ENCODE results near the gene TBL1X. TPM values are rescaled to one million over a fixed set of nuclear protein-coding genes. Genes with fewer than 3 reads are reported as not detected.

TBL1X gene
- total RNA-seq, 2 experiments from 2014 or later: 16.1 to 35.7 TPM

DNA sequence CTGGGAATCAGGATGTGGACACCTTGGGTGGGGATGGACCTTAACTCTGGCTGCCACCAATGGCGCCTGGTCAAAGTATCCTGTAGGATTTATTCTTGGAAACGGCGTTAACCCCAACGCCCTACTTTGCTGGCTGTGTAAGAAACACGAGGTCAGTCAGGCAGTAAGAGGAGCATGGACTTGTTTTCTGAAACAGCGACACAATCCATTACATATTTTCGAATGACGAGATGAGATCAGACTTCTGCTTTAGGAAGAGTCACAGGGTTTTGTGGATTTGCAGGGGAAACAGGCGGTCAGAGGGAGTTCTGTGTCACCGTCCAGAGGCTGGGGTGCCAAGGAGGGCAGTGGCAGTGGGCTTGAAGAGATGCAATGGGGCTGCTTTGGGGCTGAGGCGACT is 92.2 kb downstream of the TBL1X start:
- no TSS peak for BruUV-seq (replicated peaks)
- intact Hi-C loops (cut with micrococcal nuclease; ENCODE audit: unreplicated experiment): no loop called here
- no peak for TF ChIP-seq EZH2phosphoT487 (IDR thresholded peaks at IDR 0.05; ENCODE audit: borderline replicate concordance, low read depth, low read length)
- TF ChIP-seq, protein P1, sequence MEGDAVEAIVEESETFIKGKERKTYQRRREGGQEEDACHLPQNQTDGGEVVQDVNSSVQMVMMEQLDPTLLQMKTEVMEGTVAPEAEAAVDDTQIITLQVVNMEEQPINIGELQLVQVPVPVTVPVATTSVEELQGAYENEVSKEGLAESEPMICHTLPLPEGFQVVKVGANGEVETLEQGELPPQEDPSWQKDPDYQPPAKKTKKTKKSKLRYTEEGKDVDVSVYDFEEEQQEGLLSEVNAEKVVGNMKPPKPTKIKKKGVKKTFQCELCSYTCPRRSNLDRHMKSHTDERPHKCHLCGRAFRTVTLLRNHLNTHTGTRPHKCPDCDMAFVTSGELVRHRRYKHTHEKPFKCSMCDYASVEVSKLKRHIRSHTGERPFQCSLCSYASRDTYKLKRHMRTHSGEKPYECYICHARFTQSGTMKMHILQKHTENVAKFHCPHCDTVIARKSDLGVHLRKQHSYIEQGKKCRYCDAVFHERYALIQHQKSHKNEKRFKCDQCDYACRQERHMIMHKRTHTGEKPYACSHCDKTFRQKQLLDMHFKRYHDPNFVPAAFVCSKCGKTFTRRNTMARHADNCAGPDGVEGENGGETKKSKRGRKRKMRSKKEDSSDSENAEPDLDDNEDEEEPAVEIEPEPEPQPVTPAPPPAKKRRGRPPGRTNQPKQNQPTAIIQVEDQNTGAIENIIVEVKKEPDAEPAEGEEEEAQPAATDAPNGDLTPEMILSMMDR (conservative IDR thresholded peaks at IDR 0.05; ENCODE audit: low read length): no peak
- H3K9me3 ChIP-seq (ENCODE audit: low read length): no peaks in the 10 kb centered on the region
- no peak overlapping the region for H3K4me2 ChIP-seq (ENCODE audit: low read length)
- no peaks in the 10 kb centered on the region for H3K9me2 ChIP-seq (ENCODE audit: insufficient read depth, low read length)
- H3K36me3 ChIP-seq (ENCODE audit: insufficient read depth, low read length): no peaks in the 10 kb centered on the region
- POLR2A ChIA-PET: no interaction called here
- CTCF ChIA-PET (ENCODE audit: unreplicated experiment): no interaction called here
- H3K4me1 ChIP-seq (ENCODE audit: insufficient read depth, low read length, poor library complexity, severe bottlenecking): no peaks in the 10 kb centered on the region
- H2AFZ ChIP-seq (ENCODE audit: low read length): no peak overlapping the region
- DNase-seq (ENCODE audit: low spot score): no peak
- no peaks in the 10 kb centered on the region for H3K79me2 ChIP-seq (ENCODE audit: insufficient read depth, low read depth, low read length)
- H3K27ac ChIP-seq (ENCODE audit: low read depth, low read length, poor library complexity, severe bottlenecking): no peak overlapping the region
- no peak overlapping the region for H3K4me3 ChIP-seq (ENCODE audit: low read depth, low read length, poor library complexity, severe bottlenecking)
- H4K20me1 ChIP-seq (ENCODE audit: insufficient read depth, low read length): no peaks in the 10 kb centered on the region

DNA sequence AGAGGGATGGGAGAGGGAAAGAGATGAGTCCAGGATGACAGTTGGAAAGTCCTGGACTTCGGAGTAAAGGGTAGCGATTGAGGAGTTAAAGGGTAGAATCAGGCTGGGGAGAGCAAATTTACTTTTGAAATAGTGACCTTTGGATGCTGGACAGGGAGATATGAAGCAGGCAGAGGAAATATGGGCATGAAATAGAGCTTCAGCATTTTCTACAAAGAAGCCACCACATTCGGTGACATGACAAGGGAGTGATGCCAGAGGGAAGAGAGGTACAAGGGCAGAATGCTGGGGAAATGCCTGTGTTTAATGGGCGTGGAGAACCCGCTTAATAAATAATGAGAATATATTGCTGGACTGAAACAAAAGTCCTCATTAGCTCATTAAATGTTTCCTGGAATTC is 92.7 kb downstream of the TBL1X start:
- no peak overlapping the region for H3K27ac ChIP-seq (ENCODE audit: low read depth, low read length, poor library complexity, severe bottlenecking)
- intact Hi-C loops (cut with micrococcal nuclease; ENCODE audit: unreplicated experiment): no loop called here
- no peaks in the 10 kb centered on the region for H3K36me3 ChIP-seq (ENCODE audit: insufficient read depth, low read length)
- TF ChIP-seq EZH2phosphoT487 (IDR thresholded peaks at IDR 0.05; ENCODE audit: borderline replicate concordance, low read depth, low read length): no peak
- TF ChIP-seq, protein P1 (conservative IDR thresholded peaks at IDR 0.05; ENCODE audit: low read length): no peak
- no peak overlapping the region for H3K4me2 ChIP-seq (ENCODE audit: low read length)
- H3K4me1 ChIP-seq (ENCODE audit: insufficient read depth, low read length, poor library complexity, severe bottlenecking): no peaks in the 10 kb centered on the region
- H3K4me3 ChIP-seq (ENCODE audit: low read depth, low read length, poor library complexity, severe bottlenecking): no peak overlapping the region
- no peaks in the 10 kb centered on the region for H3K79me2 ChIP-seq (ENCODE audit: insufficient read depth, low read depth, low read length)
- CTCF ChIA-PET (ENCODE audit: unreplicated experiment): no interaction called here
- no peaks in the 10 kb centered on the region for H3K9me2 ChIP-seq (ENCODE audit: insufficient read depth, low read length)
- POLR2A ChIA-PET: no interaction called here
- BruUV-seq (replicated peaks): no TSS peak
- H2AFZ ChIP-seq (ENCODE audit: low read length): no peak overlapping the region
- no peaks in the 10 kb centered on the region for H3K9me3 ChIP-seq (ENCODE audit: low read length)
- no peak for DNase-seq (ENCODE audit: low spot score)
- no peaks in the 10 kb centered on the region for H4K20me1 ChIP-seq (ENCODE audit: insufficient read depth, low read length)

DNA sequence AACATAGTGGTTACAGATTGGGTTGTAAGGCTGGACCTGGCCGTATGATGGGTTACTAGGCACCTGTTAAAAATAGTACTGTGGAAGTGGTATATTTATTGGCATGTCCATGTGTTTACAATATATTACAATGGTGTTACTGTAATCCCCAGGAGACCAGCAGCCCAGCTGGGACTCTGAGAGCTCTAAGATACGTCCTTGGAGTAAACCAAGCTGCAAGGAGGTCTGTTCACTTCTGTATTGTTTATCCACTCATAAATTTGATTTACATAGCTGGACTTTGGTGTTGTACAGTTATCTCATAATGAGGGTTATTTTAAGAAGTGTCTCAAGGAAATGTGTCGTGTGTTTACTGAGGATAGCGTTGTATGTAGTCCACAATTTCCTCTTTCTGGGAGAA is 93.8 kb downstream of the TBL1X start:
- no TSS peak for BruUV-seq (replicated peaks)
- no peaks in the 10 kb centered on the region for H3K4me1 ChIP-seq (ENCODE audit: insufficient read depth, low read length, poor library complexity, severe bottlenecking)
- H3K79me2 ChIP-seq (ENCODE audit: insufficient read depth, low read depth, low read length): no peaks in the 10 kb centered on the region
- no peak overlapping the region for H3K4me2 ChIP-seq (ENCODE audit: low read length)
- CTCF ChIA-PET (ENCODE audit: unreplicated experiment): no interaction called here
- TF ChIP-seq, protein P1 (conservative IDR thresholded peaks at IDR 0.05; ENCODE audit: low read length): no peak
- TF ChIP-seq EZH2phosphoT487 (IDR thresholded peaks at IDR 0.05; ENCODE audit: borderline replicate concordance, low read depth, low read length): no peak
- H4K20me1 ChIP-seq (ENCODE audit: insufficient read depth, low read length): no peaks in the 10 kb centered on the region
- no peak for DNase-seq (ENCODE audit: low spot score)
- H3K9me2 ChIP-seq (ENCODE audit: insufficient read depth, low read length): no peaks in the 10 kb centered on the region
- intact Hi-C loops (cut with micrococcal nuclease; ENCODE audit: unreplicated experiment): no loop called here
- H3K36me3 ChIP-seq (ENCODE audit: insufficient read depth, low read length): no peaks in the 10 kb centered on the region
- H3K9me3 ChIP-seq (ENCODE audit: low read length): no peaks in the 10 kb centered on the region
- no peak overlapping the region for H3K27ac ChIP-seq (ENCODE audit: low read depth, low read length, poor library complexity, severe bottlenecking)
- H2AFZ ChIP-seq (ENCODE audit: low read length): no peak overlapping the region
- POLR2A ChIA-PET: no interaction called here
- no peak overlapping the region for H3K4me3 ChIP-seq (ENCODE audit: low read depth, low read length, poor library complexity, severe bottlenecking)

All from OCI-LY7 (cell line).